ENCODE results near the gene IGLL1.

DNA sequence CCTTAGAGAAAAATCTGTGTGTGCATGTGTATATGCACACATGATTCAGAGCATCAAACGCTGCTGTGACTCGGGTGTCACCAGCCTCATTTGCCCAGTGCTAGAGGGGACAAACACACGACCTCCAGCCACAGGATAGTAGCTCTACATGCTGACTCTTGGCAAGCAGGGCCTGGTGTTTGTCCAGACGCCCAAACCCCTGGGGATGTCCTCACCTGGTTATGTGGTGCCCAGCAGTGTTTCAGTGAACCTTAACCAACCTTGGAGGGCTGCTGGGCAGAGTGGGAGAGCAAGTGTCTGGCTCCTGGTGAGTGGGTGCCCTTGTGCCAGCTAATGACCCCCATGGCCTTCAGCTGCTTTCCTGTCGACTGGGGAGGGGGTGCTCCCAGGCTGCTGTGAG lies 26.7 kb downstream of the IGLL1 start:
- TF ChIP-seq, protein P1, sequence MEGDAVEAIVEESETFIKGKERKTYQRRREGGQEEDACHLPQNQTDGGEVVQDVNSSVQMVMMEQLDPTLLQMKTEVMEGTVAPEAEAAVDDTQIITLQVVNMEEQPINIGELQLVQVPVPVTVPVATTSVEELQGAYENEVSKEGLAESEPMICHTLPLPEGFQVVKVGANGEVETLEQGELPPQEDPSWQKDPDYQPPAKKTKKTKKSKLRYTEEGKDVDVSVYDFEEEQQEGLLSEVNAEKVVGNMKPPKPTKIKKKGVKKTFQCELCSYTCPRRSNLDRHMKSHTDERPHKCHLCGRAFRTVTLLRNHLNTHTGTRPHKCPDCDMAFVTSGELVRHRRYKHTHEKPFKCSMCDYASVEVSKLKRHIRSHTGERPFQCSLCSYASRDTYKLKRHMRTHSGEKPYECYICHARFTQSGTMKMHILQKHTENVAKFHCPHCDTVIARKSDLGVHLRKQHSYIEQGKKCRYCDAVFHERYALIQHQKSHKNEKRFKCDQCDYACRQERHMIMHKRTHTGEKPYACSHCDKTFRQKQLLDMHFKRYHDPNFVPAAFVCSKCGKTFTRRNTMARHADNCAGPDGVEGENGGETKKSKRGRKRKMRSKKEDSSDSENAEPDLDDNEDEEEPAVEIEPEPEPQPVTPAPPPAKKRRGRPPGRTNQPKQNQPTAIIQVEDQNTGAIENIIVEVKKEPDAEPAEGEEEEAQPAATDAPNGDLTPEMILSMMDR (conservative IDR thresholded peaks at IDR 0.05; ENCODE audit: low read depth in 2 of 2): no peak
- TF ChIP-seq REST (IDR thresholded peaks at IDR 0.05; ENCODE audit: unreplicated experiment) (no peak), POLR2AphosphoS5 (IDR thresholded peaks at IDR 0.05; ENCODE audit: low read depth) (no peak), STAT1 (IDR thresholded peaks at IDR 0.05; ENCODE audit: unreplicated experiment) (no peak)

Measured in GM23338 (cell line).